T-helper 17 cell (primary cell): Measurements from ENCODE around the gene DENND1A. TPM values are rescaled to one million over a fixed set of nuclear protein-coding genes. Genes with fewer than 3 reads are reported as not detected.

Experiments used
- ATAC-seq: fragments of 150-1000 bp; cut with Tn5 transposase; 2 replicates; pipeline ENCODE4 v1.10.0; 2021; ENCODE audit warnings: mild to moderate bottlenecking, moderate library complexity
- DNase-seq, 3 donors: peaks; one replicate each; pipeline versions ENCODE4 v3.0.0 to v3.0.0-alpha.2; 2020 to 2021
- H3K9me3 ChIP-seq: one replicate; pipeline ENCODE4 v1.7.0; 2013; ENCODE audit warnings: low read length, mild to moderate bottlenecking; ENCODE audit not compliant: control insufficient read depth, poor library complexity, severe bottlenecking
- H3K27ac Mint-ChIP-seq: one replicate; pipeline ENCODE4 v1.8.0; 2022; ENCODE audit warnings: mild to moderate bottlenecking, moderate library complexity, mixed read lengths
- H3K27me3 Mint-ChIP-seq: one replicate; pipeline ENCODE4 v1.8.0; 2022; ENCODE audit warnings: mixed read lengths
- H3K36me3 Mint-ChIP-seq: one replicate; pipeline ENCODE4 v1.8.0; 2022; ENCODE audit warnings: low read depth, mixed read lengths
- H3K4me1 Mint-ChIP-seq: one replicate; pipeline ENCODE4 v1.8.0; 2022; ENCODE audit warnings: mild to moderate bottlenecking, mixed read lengths
- H3K4me3 Mint-ChIP-seq: one replicate; pipeline ENCODE4 v1.8.0; 2022; ENCODE audit warnings: mild to moderate bottlenecking, moderate library complexity, mixed read lengths
- total RNA-seq, 4 donors: library from RNA in 2 of 4; stranded (reverse) in 2 of 4; gene quantifications; one replicate each; pipeline ENCODE4 v1.2.3 and lab custom pipeline; 2022 to 2026

Gene DENND1A
- total RNA-seq, 2 donors from 2014 or later, result 19.9 to 21.1 TPM

DNA sequence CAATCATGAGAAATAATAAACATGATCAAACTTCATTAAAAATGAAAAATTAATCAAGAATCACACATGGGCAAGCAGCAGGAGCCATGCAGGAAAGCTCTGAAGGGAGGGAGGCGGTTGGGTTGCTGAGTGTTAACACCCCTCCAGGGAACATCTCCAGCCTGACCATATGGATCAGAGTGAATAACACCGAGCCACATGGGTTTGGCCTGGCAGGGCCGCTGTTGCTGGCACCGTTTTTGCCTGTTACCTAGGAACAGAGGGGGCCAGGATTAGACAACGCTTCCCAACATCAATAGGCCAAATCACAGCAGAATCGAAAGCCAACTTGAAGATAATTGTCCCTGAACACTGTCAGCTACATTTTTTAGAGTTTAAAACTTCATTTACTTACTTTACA is 160.2 kb downstream of the DENND1A start:
- peaks cover 5% of the 10 kb centered on the region for H3K36me3 Mint-ChIP-seq
- no peak overlapping the region for H3K4me3 Mint-ChIP-seq
- DNase-seq, result no peak
- ATAC-seq, result no peak
- H3K4me1 Mint-ChIP-seq, result peaks cover 5% of the 10 kb centered on the region
- no peak overlapping the region for H3K27ac Mint-ChIP-seq
- H3K27me3 Mint-ChIP-seq, result no peaks in the 10 kb centered on the region
- no peaks in the 10 kb centered on the region for H3K9me3 ChIP-seq

DNA sequence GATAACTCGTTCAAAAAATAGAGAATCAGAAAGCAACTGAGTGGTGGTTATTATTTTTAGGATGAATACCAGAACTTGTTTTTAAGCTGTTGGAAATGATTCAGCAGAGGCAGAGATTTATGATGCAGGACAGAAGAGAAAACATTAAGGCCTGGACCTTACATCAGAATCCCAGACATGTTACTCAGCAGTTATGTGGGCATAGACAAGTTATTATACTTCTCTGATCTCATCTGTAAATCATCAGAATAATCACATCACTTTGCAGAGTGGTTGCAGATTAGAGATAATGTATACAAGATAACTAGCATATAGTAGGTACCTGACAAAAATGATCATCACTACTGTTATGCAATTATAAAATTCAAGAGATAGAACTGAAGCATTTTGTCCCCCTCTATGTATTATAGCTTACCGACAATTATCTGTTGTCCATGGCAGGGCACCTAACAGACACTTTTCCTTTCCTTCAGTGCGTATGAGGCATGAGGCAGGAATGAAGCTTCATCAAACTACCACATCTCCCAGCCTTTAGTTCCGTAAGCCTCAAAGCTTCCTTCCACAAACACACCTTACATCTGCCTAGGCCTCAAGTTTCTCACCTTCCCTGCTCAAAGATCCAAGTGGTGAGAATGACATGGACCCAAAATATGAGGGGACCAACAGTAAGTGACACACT is 165.9 kb downstream of the DENND1A start:
- DNase-seq, result no peak
- Mint-ChIP-seq H3K4me3 (no peak overlapping the region), H3K27ac (no peak overlapping the region), H3K27me3 (no peaks in the 10 kb centered on the region), H3K4me1 (no peaks in the 10 kb centered on the region), H3K36me3 (peaks cover 3% of the 10 kb centered on the region)
- H3K9me3 ChIP-seq, result no peaks in the 10 kb centered on the region
- ATAC-seq, result no peak

DNA sequence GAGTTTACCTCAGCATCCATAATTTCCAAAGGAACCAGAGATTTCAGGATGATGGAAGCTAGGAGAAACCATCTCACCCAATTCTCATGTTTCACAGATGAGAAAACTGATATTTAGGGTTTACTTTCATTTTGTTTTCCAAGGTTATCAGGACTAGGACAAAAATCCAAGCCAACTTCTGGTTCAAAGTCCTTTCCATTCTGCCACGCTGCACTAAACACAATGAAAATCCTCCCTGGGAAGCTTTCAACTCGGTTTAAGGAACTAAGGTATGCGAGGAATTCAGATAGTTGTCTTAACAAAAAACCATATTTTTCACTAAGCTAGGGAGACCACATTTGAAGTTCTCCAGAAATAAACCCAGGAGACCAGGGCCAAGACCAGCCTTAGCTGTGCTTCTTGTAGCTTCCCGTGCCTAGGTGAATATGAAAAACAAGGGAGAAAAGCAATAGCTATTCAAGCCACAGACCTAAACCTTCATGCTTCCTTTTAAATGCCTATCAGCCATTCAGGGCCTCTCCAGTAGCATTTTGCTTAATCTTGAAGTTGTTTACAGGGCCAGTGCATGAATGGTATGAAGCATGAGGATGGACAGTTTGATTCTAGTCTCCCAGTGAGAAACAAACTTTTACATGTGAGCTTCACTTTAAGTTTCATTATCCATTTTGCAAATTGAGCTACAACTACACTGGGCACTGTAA is 167.9 kb downstream of the DENND1A start:
- H3K27me3 Mint-ChIP-seq, result no peaks in the 10 kb centered on the region
- H3K4me1 Mint-ChIP-seq, result no peaks in the 10 kb centered on the region
- DNase-seq, result no peak
- H3K27ac Mint-ChIP-seq, result no peak overlapping the region
- peaks cover 6% of the 10 kb centered on the region for H3K36me3 Mint-ChIP-seq
- no peak for ATAC-seq
- H3K4me3 Mint-ChIP-seq, result no peak overlapping the region
- H3K9me3 ChIP-seq, result no peaks in the 10 kb centered on the region

DNA sequence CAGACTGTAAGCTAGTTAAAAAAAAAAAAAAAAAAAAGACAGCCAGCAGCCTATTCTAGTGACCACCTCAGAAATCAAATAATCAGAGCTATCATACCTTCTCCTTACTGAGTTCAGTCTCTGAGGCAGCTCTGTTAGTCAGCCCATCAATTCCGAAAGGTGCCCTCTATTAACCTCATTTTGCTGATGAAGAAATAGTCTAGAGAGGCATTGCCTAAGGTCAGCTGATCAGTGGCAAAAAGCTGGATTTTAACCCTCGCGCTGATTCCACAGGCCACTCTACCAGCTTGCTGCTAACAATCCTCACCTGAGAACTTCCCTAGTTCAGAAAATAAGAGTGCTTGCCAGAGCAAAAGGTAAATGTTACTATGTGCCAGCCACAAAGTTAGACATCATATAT is 172.0 kb downstream of the DENND1A start:
- ATAC-seq (no peak), DNase-seq (no peak)
- peaks cover 6% of the 10 kb centered on the region for H3K4me1 Mint-ChIP-seq
- no peaks in the 10 kb centered on the region for H3K9me3 ChIP-seq
- no peak overlapping the region for H3K4me3 Mint-ChIP-seq
- no peak overlapping the region for H3K27ac Mint-ChIP-seq
- H3K36me3 Mint-ChIP-seq, result peaks cover 3% of the 10 kb centered on the region
- H3K27me3 Mint-ChIP-seq, result no peaks in the 10 kb centered on the region

DNA sequence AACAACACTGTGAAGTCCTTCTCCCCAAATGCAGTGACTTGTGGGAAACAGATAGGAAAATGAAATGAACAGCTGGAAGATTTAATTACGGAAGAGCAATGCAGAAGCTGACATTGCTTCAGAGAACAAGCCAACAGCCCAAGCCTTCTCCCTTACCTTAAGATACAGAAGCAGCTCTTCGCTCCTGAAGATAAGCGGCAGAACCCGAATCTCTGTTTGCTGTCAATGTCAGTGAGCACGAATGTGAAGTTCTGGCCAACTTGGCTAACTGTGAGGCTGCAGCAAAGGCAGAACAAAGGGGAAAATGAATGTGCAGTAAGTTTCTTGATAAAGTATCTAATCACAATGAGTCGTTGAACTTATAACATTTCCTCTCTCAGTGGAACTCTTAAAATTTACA is 172.4 kb downstream of the DENND1A start:
- ATAC-seq, result no peak
- DNase-seq, result no peak
- no peak overlapping the region for H3K4me3 Mint-ChIP-seq
- H3K4me1 Mint-ChIP-seq, result peaks cover 6% of the 10 kb centered on the region
- no peak overlapping the region for H3K27ac Mint-ChIP-seq
- H3K27me3 Mint-ChIP-seq, result no peaks in the 10 kb centered on the region
- H3K36me3 Mint-ChIP-seq, result peaks cover 3% of the 10 kb centered on the region
- no peaks in the 10 kb centered on the region for H3K9me3 ChIP-seq

DNA sequence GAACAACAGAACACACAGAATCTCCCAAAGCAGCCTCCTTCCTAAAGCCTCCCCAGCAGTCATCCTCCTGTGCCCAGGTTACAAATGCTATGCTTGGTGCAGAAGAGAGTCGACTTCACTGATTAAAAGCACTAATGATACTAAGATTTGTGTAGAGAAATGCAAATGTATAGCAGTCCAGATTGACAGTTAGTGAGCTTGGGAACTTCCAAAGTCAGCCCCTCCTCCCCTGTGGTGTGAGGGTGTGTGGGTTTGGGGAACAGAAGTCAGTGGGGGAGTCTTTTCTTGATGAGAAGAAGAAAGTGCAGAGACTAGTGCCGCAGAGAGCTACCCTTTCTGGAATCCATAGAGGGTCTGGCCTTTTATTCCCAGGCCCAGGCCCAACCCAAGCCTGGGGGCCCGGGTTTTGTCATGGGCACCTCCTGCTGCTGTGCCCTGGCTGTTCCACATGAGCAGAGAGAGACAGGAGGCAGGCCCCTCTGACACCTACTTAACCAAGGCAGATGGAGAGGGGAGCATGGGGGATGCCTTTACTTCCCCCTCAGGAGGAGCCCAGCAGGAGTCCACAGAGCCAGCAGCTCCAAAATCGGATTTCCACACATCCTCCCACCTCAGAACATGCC is 173.3 kb downstream of the DENND1A start:
- H3K27me3 Mint-ChIP-seq, result no peaks in the 10 kb centered on the region
- no peak overlapping the region for H3K27ac Mint-ChIP-seq
- ATAC-seq (no peak), DNase-seq (no peak)
- H3K9me3 ChIP-seq, result no peaks in the 10 kb centered on the region
- peaks cover 6% of the 10 kb centered on the region for H3K4me1 Mint-ChIP-seq
- peaks cover 3% of the 10 kb centered on the region for H3K36me3 Mint-ChIP-seq
- H3K4me3 Mint-ChIP-seq, result no peak overlapping the region

DNA sequence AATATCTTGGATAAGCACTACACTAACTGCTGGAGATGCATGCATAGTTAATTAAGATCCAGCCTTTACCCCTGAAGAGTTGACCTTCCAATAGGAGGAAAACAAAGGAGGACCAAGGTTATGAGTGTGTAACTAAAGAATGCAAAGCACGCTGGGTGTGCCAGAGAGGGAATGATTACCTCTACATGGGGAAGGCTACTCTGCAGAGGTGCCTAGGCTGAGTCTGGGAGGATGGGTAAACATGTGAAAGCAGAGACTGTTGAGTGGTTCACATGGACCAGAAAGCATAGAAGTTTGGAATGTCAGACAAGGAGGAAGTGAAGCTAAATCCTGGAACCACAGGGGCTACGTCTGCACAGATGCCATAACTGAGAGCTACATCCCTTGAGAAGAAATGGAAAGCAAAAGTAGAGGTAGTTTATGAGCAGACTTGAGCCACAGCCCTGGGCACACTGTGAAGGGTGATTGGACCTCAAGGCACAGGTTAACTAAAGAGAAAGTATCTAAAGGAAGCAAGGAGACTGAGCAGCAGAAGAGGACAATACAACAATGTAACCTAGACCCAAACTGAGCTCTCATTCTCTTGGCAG is 176.2 kb downstream of the DENND1A start:
- DNase-seq, result no peak
- H3K4me1 Mint-ChIP-seq, result peaks cover 16% of the 10 kb centered on the region
- peaks cover 3% of the 10 kb centered on the region for H3K36me3 Mint-ChIP-seq
- H3K4me3 Mint-ChIP-seq, result no peak overlapping the region
- no peaks in the 10 kb centered on the region for H3K27me3 Mint-ChIP-seq
- no peak overlapping the region for H3K27ac Mint-ChIP-seq
- H3K9me3 ChIP-seq, result no peaks in the 10 kb centered on the region
- no peak for ATAC-seq

DNA sequence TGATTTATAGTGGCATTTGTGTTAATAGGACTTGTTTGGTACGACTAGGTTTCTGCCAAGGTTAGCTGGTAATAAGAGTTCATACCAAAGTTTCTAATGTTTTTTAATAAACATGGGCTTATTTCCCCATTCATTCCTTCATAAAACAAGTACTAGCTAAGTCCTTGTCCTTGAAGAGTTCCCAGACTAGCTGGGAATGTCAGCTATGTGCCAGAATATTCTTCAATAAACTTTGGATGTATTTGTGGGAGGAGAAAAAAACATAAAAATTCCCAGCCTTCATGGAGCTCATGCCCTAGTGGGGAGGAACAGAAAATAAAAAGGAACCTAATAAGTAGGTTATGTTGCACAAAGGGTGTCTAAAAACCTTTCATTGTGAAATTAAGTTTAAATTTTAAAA is 176.9 kb downstream of the DENND1A start:
- H3K9me3 ChIP-seq, result no peaks in the 10 kb centered on the region
- no peak for DNase-seq
- ATAC-seq, result no peak
- H3K4me1 Mint-ChIP-seq, result peaks cover 16% of the 10 kb centered on the region
- H3K4me3 Mint-ChIP-seq, result no peak overlapping the region
- H3K27ac Mint-ChIP-seq, result no peak overlapping the region
- H3K36me3 Mint-ChIP-seq, result peaks cover 3% of the 10 kb centered on the region
- H3K27me3 Mint-ChIP-seq, result no peaks in the 10 kb centered on the region

DNA sequence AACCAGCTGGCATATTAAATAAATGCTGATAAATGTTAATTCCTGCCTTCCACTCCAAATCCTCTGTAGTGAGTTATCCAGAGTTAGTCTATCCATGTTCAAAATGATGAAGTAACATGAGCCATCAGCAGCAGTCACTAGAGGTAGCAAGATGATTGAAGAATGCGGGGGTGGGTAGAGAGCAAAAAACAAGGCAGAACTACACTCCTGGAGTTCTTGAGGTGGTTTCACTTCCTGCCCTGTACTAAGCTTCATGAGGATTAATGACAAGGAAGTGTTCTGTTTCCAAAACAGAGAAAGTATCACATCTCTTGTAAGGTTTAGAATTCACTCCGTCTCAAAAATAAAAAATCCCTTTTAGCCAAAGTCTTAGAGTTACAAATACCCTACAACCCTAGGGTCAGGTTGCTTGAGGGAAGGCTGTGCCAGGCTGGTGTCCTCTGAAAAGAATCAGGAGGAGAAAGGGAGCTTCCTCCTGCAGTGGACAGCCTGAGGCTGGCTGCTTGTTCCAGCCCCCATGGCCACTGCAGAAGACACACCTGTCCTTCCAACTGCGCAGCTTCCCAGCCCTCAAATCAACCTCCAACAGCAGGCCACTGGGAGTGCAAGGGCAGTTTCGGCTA is 180.2 kb downstream of the DENND1A start:
- DNase-seq, result no peak
- Mint-ChIP-seq H3K27ac (no peak overlapping the region), H3K4me1 (peaks cover 13% of the 10 kb centered on the region), H3K36me3 (no peaks in the 10 kb centered on the region), H3K4me3 (no peak overlapping the region), H3K27me3 (no peaks in the 10 kb centered on the region)
- no peaks in the 10 kb centered on the region for H3K9me3 ChIP-seq
- ATAC-seq, result no peak

DNA sequence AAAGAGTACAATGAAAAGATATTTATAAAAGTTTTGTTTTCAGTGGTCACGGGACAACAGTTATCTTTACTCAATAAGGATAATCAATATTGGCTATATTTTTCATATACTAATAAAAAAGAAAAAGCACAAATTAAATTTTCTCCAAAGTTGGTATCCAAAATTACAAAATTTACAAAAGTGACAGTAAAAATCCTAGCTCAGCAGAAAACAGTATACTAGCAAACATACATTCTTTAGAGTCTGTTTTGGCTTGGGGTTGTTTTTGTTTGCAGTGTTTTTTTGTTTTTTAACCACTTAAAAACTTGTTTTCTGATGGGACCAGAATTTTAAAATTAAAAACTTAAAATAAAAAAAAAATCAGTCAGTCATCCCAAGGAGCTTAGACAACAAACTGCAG is 183.2 kb downstream of the DENND1A start:
- Mint-ChIP-seq H3K36me3 (no peaks in the 10 kb centered on the region), H3K27me3 (no peaks in the 10 kb centered on the region), H3K4me1 (peaks cover 9% of the 10 kb centered on the region), H3K4me3 (no peak overlapping the region), H3K27ac (no peak overlapping the region)
- no peak for ATAC-seq
- no peaks in the 10 kb centered on the region for H3K9me3 ChIP-seq
- DNase-seq, result no peak

DNA sequence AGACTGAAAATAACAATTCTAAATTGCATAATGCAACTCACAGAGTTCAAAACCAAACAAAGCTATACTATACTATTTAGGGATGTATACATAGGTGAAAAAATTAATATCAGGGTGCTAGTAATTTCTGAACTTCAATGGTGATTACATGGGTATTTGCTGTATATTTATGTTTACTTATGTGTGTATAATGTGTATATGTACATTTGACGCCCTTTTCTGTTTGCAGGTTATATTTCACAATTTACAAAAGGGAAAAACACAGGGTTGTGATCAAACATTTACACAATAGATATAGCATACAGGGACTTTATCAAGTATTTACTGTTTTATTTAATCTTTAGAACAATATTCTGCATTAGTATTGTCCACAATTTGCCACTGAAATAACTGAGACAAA is 184.0 kb downstream of the DENND1A start:
- no peaks in the 10 kb centered on the region for H3K27me3 Mint-ChIP-seq
- DNase-seq (no peak), ATAC-seq (no peak)
- H3K4me3 Mint-ChIP-seq, result no peak overlapping the region
- no peak overlapping the region for H3K27ac Mint-ChIP-seq
- H3K4me1 Mint-ChIP-seq, result peaks cover 9% of the 10 kb centered on the region
- H3K9me3 ChIP-seq, result no peaks in the 10 kb centered on the region
- no peaks in the 10 kb centered on the region for H3K36me3 Mint-ChIP-seq

DNA sequence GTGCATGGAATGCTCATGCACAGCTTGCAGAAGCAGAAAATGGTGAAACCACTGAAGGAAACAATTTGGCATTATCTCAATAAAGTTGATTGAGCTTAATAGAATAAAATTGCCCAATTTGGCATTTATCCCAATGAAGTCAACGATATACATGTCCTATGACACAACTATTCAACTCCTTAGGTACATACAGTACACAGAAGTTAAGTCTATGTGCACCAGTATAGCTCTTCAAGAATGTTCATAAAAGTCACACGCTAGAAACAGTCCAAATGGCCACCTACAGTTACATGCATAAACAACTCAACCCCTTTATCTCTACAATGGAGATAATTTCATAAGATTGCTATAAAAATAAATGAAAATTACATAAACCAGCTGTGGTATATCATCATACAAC is 184.5 kb downstream of the DENND1A start:
- Mint-ChIP-seq H3K27ac (no peak overlapping the region), H3K36me3 (no peaks in the 10 kb centered on the region), H3K4me3 (no peak overlapping the region), H3K4me1 (peaks cover 9% of the 10 kb centered on the region), H3K27me3 (no peaks in the 10 kb centered on the region)
- ATAC-seq (no peak), DNase-seq (no peak)
- H3K9me3 ChIP-seq, result no peaks in the 10 kb centered on the region

DNA sequence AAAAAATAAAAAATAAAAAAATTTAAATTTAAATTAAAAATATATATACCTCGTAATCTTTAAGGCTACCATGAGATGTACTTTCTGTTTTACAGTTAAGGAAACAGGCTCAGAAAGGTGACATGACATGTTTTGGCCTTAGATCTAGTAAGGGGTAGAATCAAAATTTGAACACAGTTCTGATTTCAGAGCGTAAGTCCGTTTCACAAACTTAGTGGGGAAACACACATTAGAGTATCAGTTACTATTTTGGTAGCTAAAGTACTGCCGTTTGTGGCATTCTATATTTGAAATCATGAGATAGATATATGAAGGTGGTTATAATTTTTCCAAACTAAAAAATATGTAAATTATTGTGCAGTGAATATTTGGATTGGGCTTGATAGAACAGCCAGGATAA is 186.2 kb downstream of the DENND1A start:
- no peak overlapping the region for H3K27ac Mint-ChIP-seq
- H3K4me3 Mint-ChIP-seq, result no peak overlapping the region
- peaks cover 2% of the 10 kb centered on the region for H3K36me3 Mint-ChIP-seq
- DNase-seq (no peak), ATAC-seq (no peak)
- H3K27me3 Mint-ChIP-seq, result no peaks in the 10 kb centered on the region
- no peaks in the 10 kb centered on the region for H3K4me1 Mint-ChIP-seq
- no peaks in the 10 kb centered on the region for H3K9me3 ChIP-seq
